Activated T-helper 2 cell treated with anti-CD3 and anti-CD28 coated beads, Interferon-gamma antibody, Interleukin-2, Interleukin-4, amounts not matched to agents 10 μg/mL and 5 μg/mL and 100 μg/mL, durations not matched to agents 14 hours and 24 hours and 36 hours (primary cell): ENCODE measurements around the gene TNFRSF12A. TPM values are rescaled to one million over a fixed set of nuclear protein-coding genes. Genes with fewer than 3 reads are reported as not detected.

ENCODE experiments used
- total RNA-seq: library from RNA; stranded (reverse); gene quantifications from 2 replicates; pipeline ENCODE4 v1.2.3, GENCODE V29; 2022

TNFRSF12A gene
- total RNA-seq, 1 donor from 2014 or later = 9.6 TPM

Other genes starting within 250 kb of the TNFRSF12A start
- gene ELOB, start 243.1 kb upstream of the TNFRSF12A start, total RNA-seq = 242 and 252 TPM in 2 replicates
- not detected in 2 replicates for gene PRSS33, start 232.8 kb upstream of the TNFRSF12A start, total RNA-seq
- not detected in 2 replicates for gene PRSS41, start 221.9 kb upstream of the TNFRSF12A start, total RNA-seq
- gene PRSS21, start 203.1 kb upstream of the TNFRSF12A start, total RNA-seq = 11.4 and 11.5 TPM in 2 replicates
- gene ZG16B, start 190.1 kb upstream of the TNFRSF12A start, total RNA-seq = 7.7 and 8.6 TPM in 2 replicates
- gene PRSS22, start 162.2 kb upstream of the TNFRSF12A start, total RNA-seq = not detected in 2 replicates
- gene FLYWCH2, start 137.2 kb upstream of the TNFRSF12A start, total RNA-seq = 21.0 and 23.6 TPM in 2 replicates
- 65.4 and 67.4 TPM in 2 replicates for gene FLYWCH1, start 108.4 kb upstream of the TNFRSF12A start, total RNA-seq
- gene KREMEN2, start 56.1 kb upstream of the TNFRSF12A start, total RNA-seq = 0.09 TPM in 1 of 2 replicates, not detected in the other
- 46.9 and 49.9 TPM in 2 replicates for gene PAQR4, start 51.0 kb upstream of the TNFRSF12A start, total RNA-seq
- gene PKMYT1, start 39.9 kb upstream of the TNFRSF12A start, total RNA-seq = 102 and 106 TPM in 2 replicates
- gene CLDN9, start 7.4 kb upstream of the TNFRSF12A start, total RNA-seq = 0.11 and 0.14 TPM in 2 replicates
- gene CLDN6, start 2.2 kb upstream of the TNFRSF12A start, total RNA-seq = not detected in 2 replicates
- gene HCFC1R1, start 3.6 kb downstream of the TNFRSF12A start, total RNA-seq = 29.9 and 30.3 TPM in 2 replicates
- gene THOC6, start 3.7 kb downstream of the TNFRSF12A start, total RNA-seq = 59.0 and 59.1 TPM in 2 replicates
- 0.71 and 0.84 TPM in 2 replicates for gene BICDL2, start 16.6 kb downstream of the TNFRSF12A start, total RNA-seq
- gene MMP25, start 26.2 kb downstream of the TNFRSF12A start, total RNA-seq = 7.7 TPM in 2 replicates
- 773 and 798 TPM in 2 replicates for gene IL32, start 45.3 kb downstream of the TNFRSF12A start, total RNA-seq
- not detected in 2 replicates for gene ZSCAN10, start 78.9 kb downstream of the TNFRSF12A start, total RNA-seq
- 0.09 and 0.18 TPM in 2 replicates for gene ZNF205, start 92.2 kb downstream of the TNFRSF12A start, total RNA-seq
- 9.1 and 9.3 TPM in 2 replicates for gene ZNF213, start 114.7 kb downstream of the TNFRSF12A start, total RNA-seq
- gene OR1F1, start 167.8 kb downstream of the TNFRSF12A start, total RNA-seq = not detected in 2 replicates
- 11.0 and 12.2 TPM in 2 replicates for gene ZNF200, start 214.8 kb downstream of the TNFRSF12A start, total RNA-seq
- gene MEFV, start 236.3 kb downstream of the TNFRSF12A start, total RNA-seq = 0.18 TPM in 1 of 2 replicates, not detected in the other